Skeletal muscle cell (primary cell): ENCODE results near the gene NEDD9.
A peak's percentile ranks its signal among the peaks of the same experiment; 100 is the strongest.

Source experiments
- DNase-seq: peaks from one replicate; pipeline ENCODE4 v3.0.0-alpha.2; 2010; ENCODE audit warnings: low read depth
- H3K4me3 ChIP-seq: 2 replicates; pipeline ENCODE4 v1.5.1; 2011; ENCODE audit warnings: low read depth, mild to moderate bottlenecking, control low read depth, low read length, moderate library complexity

The NEDD9 gene

DNA sequence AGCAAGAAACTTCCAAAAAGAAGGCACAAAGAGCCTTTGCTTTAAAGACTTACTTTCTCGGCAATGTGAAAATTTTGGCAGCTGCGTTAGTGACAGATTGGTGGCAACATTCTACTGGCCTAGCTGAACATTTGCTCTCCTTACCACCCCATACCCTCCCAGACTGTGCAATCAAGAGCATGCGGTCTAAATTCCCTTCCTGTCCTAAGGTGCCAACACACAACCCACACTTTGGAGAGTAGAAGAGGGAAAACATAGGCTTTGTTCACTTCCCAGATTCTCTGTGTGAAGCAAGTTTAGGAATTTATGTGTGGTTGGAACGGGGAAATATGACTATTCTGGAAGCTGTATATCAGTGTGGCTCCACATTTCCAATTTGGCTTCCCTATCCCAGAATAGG lies 29.8 kb upstream of the NEDD9 start:
- DNase-seq, result no peak
- no peak overlapping the region for H3K4me3 ChIP-seq

DNA sequence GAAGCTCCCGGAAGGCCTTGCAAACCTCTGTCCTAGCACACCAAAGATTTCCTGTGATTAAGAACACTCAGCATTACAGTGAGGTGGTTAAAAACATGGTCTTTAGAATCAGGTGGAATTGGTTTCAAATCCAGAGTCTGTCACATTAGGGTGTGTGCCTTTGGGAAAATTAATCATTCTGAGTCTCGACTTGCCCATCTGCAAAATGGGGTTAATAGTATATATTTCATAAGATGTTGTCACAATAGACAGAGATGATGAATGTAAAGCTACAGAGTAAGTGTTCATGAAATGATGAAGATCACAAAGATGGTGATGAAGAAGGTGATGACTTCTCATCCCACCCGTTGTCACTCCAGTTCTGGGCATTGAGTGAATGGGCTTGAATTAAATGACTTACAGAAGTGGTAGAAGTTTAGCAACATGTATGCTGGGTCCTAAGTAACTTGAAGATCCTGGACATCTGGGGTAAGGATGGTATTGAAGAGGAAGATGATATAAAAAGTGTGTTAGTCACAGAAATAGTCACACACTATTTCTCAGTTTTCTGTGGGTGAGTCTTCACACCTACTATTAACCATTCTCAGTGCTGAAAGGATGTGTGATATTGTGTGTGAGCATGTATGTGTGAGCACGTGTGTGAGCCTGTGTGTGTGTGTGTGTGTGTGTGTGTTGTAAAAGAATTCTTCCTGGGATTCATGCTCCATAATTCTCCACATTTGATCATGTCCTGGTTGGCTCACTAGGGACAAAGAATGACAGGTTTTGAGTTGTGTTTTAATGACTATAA lies 28.0 kb upstream of the NEDD9 start:
- no peak for DNase-seq
- H3K4me3 ChIP-seq, result no peak overlapping the region

DNA sequence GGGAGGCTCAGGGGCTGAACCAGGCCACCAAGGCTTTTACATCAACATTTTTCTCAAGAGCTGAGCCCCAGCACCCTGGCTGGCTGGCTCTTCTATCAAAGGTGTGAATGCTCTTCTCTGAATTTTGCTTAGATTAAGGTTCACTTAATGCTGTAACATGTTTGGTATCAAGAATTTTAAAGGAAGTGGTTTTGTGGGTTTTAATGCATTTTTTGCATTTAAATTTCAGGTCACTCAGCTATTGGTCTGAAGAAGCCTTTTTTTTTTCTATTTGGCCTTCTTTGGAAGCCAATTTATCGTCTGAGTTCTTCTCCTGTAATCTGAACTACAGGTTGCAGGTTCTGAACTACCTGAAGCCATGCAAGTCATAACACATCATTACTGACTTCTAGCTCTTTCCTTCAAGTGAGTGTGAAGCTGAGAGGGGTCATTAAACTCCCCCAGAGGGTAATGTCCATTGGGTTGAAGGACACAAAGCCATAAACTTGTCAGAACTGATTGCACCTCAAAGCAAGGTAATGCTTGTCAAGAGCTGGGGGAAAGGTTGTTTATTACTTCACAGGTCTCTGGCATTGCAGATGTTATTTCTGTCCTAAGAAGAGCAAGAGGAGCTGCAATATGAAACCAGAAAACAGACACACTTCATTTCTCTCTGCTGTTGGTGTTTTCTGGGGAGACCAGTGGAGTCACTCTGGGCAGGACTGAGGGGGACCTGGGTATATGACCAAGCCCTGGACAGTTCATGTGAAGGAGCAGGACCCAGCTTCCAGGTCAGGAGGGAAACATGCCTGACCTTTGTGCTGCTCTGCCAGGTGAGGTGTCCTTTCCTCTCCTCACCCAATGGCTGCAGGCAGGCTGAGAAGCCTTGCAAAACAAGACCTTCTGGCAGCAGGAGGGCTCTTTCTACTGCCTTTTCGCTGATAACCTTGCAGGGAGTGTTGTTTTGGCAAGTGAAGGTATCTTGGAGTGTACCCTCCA lies 26.1 kb upstream of the NEDD9 start:
- DNase-seq, result no peak
- no peak overlapping the region for H3K4me3 ChIP-seq

DNA sequence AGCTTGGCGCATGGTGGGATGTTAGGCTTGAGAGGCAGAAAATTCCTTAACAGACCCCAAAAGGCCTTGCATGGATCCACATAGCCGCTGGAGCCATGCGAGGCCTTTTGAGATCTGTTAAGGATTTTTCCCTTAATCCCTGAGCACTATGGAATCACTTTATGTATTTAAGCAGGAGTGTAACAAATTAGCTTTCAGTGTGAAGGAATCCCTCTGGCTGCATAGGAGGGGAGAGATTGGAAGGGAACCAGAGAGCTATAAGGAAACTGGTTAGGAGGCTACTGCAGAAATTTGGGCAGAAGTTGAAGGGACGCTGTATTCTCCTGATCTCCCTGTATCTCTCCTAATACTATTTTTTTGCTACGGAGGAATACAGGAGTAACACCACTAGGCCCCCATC lies 23.1 kb upstream of the NEDD9 start:
- no peak overlapping the region for H3K4me3 ChIP-seq
- no peak for DNase-seq

DNA sequence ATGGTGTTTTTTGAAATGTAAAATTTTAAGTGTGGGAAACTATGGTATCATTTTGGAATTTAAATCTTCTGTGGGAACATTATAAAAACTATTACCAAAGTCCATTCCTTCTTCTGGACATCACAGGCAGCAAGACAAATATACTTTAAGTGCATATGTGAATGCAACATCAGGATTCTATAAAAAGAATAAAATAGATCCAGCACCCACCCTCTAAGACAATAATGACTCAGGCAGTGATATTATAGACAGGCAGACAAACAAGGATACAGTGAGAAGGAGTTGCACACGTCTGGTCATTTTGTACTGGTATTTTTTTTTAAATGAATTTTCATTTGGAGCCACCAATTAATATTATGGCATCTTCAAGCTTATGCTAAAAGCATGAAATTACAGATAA lies 21.1 kb upstream of the NEDD9 start:
- H3K4me3 ChIP-seq, result no peak overlapping the region
- DNase-seq, result no peak

DNA sequence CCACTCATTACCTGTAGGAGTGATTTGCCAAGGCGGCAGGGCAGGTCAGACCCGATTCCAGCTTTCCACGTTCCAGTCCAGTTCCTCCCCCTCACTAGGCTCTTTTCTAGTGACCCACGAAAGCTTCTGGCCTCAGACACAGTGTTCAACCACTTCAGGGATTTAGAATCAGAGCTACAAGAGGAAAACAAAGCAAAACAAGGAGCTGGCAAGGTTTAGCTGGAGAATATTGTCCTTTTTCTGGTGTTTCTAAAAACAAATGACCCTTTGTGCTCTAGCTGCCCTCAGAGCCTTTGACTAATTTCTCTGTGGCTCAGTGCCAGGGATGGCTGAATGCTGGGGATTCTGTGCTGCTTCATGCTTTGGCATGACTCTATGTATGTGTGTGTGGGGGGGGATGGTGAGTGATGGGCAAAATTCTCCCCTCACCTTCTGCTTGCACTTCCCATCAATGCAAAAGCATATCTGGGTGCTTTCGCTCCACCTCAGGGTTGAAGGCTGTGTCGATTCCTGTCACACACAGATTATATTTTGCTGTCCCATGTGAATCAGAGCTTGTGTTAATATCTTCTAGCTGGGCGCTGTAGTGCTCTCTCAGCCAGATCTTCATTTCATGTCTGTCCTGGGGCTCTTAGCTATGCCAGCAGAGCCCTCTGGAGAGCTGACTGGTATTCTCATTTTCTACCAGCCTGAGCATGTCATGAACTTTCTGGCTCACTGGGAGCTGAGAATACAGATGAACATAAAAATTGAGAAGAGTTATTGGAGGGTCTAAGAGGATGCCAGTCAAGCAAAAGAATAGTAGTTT lies 19.3 kb upstream of the NEDD9 start:
- H3K4me3 ChIP-seq, result no peak overlapping the region
- peak; percentile 80 for DNase-seq

DNA sequence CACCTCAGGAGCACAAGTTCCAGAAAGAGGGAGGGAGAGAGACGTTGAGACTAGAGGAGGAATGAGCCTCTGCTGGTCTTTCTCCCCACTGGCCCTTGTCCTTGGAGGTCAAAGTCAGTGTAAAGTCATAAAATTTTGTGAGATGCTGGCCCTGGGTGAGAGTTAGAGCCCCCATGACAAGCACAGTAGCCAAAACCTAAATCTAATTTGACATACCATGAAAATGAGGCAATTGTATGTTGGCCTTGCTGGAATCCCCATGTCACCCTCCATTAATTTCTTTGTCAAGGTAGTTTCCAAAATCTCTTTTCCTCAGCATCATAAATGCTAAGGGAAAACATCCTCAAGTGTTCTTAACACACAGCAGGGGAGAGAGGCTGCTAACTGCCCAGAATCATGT lies 17.6 kb upstream of the NEDD9 start:
- no peak overlapping the region for H3K4me3 ChIP-seq
- no peak for DNase-seq

DNA sequence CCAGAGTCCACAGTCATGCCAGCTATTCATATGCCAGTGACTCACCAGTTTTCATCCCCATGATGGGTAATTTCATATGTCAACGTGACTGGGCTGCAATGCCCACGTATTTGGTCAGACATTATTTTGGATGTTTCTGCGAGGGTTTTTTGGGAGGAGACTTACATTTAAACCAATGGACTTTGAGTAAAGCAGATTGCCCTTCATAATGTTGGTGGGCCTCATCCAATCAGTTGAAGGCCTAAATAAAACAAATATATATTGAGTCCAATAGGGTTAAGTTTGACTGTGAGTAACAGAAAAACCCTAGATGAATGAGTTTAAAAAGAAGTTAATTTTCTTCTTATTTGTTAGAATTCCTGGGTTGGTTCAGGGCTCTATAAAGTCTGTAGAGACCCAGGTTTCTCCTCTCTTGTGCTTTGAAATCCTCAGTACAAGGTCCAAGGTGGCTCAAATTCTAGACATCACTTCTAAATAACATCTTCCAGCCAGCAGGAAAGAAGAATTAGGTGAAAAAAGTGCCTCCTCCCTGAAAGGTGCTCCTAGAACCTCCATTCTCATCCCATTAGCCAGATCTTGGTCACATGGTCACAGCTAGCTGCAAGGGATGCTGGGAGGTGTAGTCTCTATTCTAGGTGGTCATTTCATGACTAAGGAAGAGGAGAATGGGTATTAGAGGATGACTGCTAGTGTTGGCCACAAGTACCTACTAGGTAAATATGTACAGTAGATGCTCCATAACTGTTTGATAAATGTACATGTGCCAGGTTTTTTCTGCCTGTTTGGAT lies 16.7 kb upstream of the NEDD9 start:
- H3K4me3 ChIP-seq, result no peak overlapping the region
- DNase-seq, result no peak

DNA sequence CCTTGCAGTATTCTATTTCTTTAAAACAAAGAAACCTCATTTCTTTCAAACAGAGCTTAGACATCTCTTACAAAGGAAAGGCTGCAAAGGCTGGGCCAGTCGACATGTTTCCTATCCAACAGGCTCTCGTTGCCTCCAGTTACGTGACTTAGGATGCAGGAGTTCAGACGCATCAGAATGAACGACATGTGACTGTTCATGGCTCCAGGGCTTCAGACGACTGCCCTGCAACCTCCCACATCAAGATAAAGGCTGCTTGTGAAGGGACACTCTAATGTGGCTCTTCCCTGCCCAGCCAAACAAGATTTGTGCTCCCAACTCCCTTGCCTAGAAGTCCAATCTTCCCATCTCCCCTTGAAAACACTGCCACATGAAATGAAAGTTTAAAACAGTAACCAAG lies 14.3 kb upstream of the NEDD9 start:
- H3K4me3 ChIP-seq, result no peak overlapping the region
- DNase-seq, result no peak

DNA sequence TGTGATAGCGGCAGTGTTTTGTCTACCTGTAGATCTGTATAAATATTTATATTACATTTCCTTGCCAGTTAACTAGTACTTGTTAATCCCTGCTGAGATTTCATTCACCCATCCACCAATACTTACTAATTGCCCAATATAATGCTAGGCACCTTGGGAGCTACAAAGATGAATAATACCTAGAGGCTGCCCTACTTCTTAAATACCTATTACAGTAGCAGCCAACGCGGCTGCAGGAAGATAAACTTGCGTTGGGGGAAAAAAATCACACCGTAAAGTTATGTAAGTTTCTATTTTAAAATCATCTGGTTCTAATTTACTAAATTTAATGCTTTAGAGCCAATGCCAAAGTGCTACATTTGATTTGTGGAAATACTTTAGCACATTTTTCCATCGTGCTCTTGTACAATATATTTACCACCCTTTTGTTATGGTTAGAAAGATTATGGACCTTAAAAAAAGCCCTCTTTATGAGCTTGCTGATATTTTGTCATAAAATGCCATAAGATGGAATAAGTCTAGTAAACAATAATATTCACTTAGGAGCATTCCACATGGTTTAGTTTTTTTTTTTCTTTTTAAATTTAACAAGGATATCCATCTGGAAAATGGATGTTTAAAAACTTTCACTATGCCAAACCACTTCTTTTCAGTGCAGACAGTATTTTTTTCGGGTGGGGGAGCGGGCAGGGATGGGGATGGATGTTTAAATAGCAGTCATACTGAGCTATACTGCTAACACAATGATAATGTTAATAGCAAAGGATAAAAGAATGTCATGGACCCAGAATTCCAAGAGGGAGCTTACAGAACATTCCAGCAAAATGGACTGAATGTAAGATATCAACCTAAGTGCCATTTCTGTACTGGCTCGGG lies 13.2 kb upstream of the NEDD9 start:
- H3K4me3 ChIP-seq, result no peak overlapping the region
- DNase-seq, result no peak

DNA sequence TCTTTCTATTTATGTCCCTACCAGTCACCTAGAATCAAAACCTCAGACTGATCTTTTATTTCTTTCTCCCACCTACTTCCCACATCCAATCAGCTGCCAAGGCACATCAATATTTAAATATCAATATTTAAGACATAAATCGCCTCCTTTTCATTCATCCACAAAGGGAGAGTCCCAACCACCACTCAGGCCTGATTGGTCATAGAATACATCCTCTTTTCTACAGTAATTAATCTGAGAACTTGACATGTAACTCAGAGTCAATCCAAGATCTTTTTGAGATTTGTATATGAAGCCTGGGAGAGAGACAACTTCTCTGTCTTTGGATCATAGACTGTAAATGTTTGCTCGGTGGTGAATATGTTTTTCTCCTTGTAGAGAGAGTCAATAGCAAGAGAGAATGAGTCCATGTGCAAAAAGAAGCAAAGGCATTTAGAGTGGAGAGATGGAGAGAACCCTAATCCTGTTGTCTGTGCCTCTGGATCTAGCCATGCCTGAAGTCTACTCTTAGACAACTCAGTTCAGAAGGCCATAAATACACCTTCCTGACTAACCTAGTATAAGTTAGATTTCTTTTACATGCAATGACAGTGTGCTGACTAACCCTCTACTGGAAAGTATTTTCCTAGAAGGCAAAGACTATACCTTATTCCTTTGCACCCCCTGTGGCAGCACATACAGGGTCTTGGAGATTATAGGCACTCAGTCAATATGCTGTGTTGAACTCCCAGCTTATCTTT lies 12.1 kb upstream of the NEDD9 start:
- no peak for DNase-seq

DNA sequence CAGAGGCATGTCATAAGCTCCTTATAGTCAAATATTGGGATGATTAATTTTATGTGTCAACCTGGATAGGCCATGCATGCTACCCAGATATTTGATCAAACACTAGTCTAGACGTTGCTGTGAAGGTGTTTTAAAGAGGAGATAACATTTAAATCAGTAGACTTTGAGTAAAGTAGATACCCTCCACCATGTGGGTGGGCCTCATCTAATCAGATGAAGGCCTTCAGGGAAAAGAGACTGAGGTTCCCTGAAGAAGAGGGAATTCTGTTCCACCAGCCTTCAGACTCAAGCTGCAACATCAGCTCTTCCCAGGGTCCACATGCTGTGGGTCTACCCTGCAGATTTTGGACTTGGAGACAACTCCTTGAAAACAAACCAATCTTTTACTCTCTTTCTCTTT lies 11.4 kb upstream of the NEDD9 start:
- H3K4me3 ChIP-seq, result no peak overlapping the region
- no peak for DNase-seq

More for the DNA sequence above, 12.1 kb upstream of the NEDD9 start:
- no peak overlapping the region for H3K4me3 ChIP-seq

DNA sequence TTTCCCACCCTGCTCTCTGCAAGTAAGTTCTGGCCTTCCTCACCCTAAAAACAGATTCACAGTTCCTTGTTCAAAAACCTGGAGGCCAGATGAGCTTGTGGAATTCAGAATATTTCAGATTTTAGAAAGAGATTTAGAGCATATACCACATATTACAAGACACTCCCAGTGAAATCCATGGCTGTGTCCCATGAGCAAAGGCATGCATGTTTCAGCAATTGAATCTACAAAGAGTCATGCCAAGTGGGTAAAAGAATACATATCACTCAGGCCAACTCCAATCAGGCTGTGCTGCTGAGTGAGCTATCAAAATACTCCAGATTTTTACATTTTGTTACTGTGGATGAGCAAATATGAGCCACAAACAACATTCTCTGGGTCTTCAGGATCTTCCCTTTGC lies 10.2 kb upstream of the NEDD9 start:
- no peak overlapping the region for H3K4me3 ChIP-seq
- DNase-seq, result no peak

DNA sequence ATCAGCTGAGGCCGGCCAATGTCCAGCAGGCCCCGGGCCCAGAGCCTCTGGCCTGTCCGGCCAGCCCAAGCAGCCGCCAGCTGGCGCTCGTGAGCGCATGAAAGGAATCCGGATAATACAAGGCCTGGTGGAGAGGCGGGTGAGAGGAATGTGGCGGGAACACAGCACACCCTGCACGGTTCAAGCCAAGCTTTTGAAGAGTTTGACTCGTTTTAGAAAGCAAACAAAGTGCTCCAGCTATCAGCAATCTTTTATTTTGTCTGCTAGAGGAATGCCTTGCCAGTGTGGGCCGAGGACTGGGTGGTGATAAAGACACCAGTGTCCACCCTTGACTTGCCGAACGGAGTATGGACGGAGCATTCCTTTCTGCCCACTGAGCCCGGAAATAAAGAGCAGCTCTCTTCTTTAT lies 9.3 kb upstream of the NEDD9 start:
- DNase-seq, result no peak
- no peak overlapping the region for H3K4me3 ChIP-seq

DNA sequence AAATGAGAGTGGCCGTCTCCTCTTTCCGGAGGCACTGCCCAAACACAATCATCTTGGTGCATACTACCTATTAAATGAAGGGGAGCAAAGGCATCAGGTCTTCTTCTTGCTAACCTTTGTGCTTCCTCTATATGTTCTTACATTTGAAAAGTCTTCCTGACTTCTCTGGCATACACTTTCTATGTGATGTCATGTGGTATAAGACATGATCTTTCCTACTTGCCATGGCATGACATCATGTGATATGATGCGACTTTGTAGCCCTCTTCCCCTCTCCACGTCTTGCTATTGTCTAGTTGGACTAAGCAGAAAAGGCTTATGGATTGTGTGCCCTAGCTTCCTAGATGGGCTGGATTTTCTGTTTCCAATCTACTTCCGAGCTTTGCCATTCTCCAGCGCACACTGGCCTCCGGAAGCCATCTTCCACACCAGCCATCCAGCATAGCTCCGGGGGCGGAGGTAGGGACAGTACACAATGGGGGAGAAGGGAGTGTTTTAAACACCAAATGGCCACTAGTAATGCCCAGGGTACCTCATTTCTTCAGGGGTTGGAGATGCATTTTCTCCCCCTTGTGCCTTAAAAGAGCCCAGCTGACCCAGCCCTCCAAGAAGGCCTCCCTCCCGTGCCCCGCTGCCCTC lies 8.8 kb upstream of the NEDD9 start:
- no peak for DNase-seq
- no peak overlapping the region for H3K4me3 ChIP-seq

DNA sequence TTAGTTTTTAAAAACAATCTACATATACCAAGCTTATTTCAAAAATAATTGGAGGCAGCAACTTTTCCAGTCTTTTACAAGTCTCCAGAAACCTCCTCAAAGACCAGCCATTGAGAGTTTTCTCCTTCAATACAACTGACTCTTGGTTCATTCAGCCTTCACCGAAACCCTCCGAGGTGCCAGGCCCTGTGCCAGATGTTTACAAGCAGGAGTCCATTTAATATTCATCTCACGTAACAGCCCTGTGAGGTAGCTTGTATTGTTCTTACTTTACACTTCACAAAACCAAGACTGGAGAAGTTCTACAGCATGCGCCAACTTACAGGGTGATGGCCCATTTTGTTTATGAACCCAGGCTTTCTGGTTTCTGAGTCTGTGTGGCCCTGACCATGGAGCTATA lies 5.5 kb upstream of the NEDD9 start:
- DNase-seq, result no peak
- no peak overlapping the region for H3K4me3 ChIP-seq

DNA sequence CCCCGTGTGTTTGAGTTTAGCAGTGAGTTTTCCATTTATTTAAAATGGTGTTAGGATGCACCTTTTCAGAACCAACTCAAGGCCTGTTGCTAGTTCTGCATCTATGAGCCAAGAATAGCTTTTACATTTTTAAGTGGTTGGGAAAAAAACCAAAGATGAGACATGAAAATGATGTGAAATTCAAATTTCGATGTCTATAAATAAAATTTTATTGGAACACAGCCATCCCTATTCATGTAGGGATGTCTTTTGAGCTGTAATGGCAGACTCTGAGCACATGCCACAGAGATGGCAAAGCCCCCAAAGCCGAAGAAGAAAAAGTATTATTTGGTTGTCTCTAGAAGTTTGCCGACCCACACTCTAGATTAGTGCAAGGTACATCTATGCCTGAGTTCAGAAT lies 5.0 kb upstream of the NEDD9 start:
- no peak overlapping the region for H3K4me3 ChIP-seq
- DNase-seq, result no peak
